IPS-15b (cell line): ENCODE data around the gene ARF3.
A peak's percentile ranks its signal among the peaks of the same experiment; 100 is the strongest.

Experiments
- H3K27me3 ChIP-seq: one replicate; pipeline ENCODE4 v1.6.1; 2013; ENCODE audit warnings: low read length; ENCODE audit not compliant: control insufficient read depth, insufficient read depth
- H3K36me3 ChIP-seq: one replicate; pipeline ENCODE4 v1.6.1; 2013; ENCODE audit warnings: low read length; ENCODE audit not compliant: control insufficient read depth, insufficient read depth
- H3K4me1 ChIP-seq: one replicate; pipeline ENCODE4 v1.6.1; 2013; ENCODE audit warnings: mild to moderate bottlenecking, low read length; ENCODE audit not compliant: control insufficient read depth, insufficient read depth
- H3K4me3 ChIP-seq: one replicate; pipeline ENCODE4 v1.5.1; 2013; ENCODE audit warnings: low read depth, low read length
- H3K9ac ChIP-seq: one replicate; pipeline ENCODE4 v1.6.1; 2013; ENCODE audit warnings: low read depth, mild to moderate bottlenecking, low read length
- H3K9me3 ChIP-seq: one replicate; pipeline ENCODE4 v1.6.1; 2013; ENCODE audit warnings: mild to moderate bottlenecking, low read length; ENCODE audit not compliant: control insufficient read depth, insufficient read depth

ARF3 gene

GRCh38 chr12:48907245-48907644, 50.0 kb downstream of the ARF3 start:
- no peaks in the 10 kb centered on the region for H3K4me1 ChIP-seq
- no peak overlapping the region for H3K4me3 ChIP-seq
- no peak overlapping the region for H3K9ac ChIP-seq

GRCh38 chr12:48903982-48904411, 53.3 kb downstream of the ARF3 start:
- H3K4me3 ChIP-seq, result peak overlapping the region; percentile 59
- H3K27me3 ChIP-seq, result peaks cover 3% of the 10 kb centered on the region
- H3K36me3 ChIP-seq, result no peaks in the 10 kb centered on the region
- H3K9ac ChIP-seq, result no peak overlapping the region
- no peaks in the 10 kb centered on the region for H3K4me1 ChIP-seq
- no peaks in the 10 kb centered on the region for H3K9me3 ChIP-seq

More at GRCh38 chr12:48907245-48907644, 50.0 kb downstream of the ARF3 start:
- Histone ChIP-seq H3K36me3 (no peaks in the 10 kb centered on the region), H3K9me3 (no peaks in the 10 kb centered on the region), H3K27me3 (peaks cover 3% of the 10 kb centered on the region)

GRCh38 chr12:48903363-48903981, 53.8 kb downstream of the ARF3 start:
- H3K27me3 ChIP-seq, result peaks cover 3% of the 10 kb centered on the region
- H3K9me3 ChIP-seq, result no peaks in the 10 kb centered on the region
- no peak overlapping the region for H3K4me3 ChIP-seq
- no peak overlapping the region for H3K9ac ChIP-seq
- no peaks in the 10 kb centered on the region for H3K36me3 ChIP-seq
- no peaks in the 10 kb centered on the region for H3K4me1 ChIP-seq

GRCh38 chr12:48901278-48901677, 56.0 kb downstream of the ARF3 start:
- no peak overlapping the region for H3K9ac ChIP-seq

GRCh38 chr12:48899651-48900050, 57.6 kb downstream of the ARF3 start:
- no peaks in the 10 kb centered on the region for H3K4me1 ChIP-seq
- no peak overlapping the region for H3K9ac ChIP-seq
- no peak overlapping the region for H3K4me3 ChIP-seq
- no peaks in the 10 kb centered on the region for H3K36me3 ChIP-seq
- peaks cover under 1% of the 10 kb centered on the region for H3K27me3 ChIP-seq
- no peaks in the 10 kb centered on the region for H3K9me3 ChIP-seq

More at GRCh38 chr12:48901278-48901677, 56.0 kb downstream of the ARF3 start:
- Histone ChIP-seq H3K36me3 (no peaks in the 10 kb centered on the region), H3K4me1 (no peaks in the 10 kb centered on the region), H3K4me3 (no peak overlapping the region), H3K27me3 (peaks cover 3% of the 10 kb centered on the region), H3K9me3 (no peaks in the 10 kb centered on the region)

- H3K27me3 ChIP-seq, result no peaks in the 10 kb centered on the region
- no peak overlapping the region for H3K4me3 ChIP-seq
- H3K9ac ChIP-seq, result no peak overlapping the region
- H3K4me1 ChIP-seq, result no peaks in the 10 kb centered on the region
- no peaks in the 10 kb centered on the region for H3K36me3 ChIP-seq
- H3K9me3 ChIP-seq, result no peaks in the 10 kb centered on the region
Observed at GRCh38 chr12:48894271-48894670, 63.0 kb downstream of the ARF3 start.

- H3K36me3 ChIP-seq, result no peaks in the 10 kb centered on the region
- no peaks in the 10 kb centered on the region for H3K4me1 ChIP-seq
- peak overlapping the region; percentile 24 for H3K9ac ChIP-seq
- H3K27me3 ChIP-seq, result no peaks in the 10 kb centered on the region
- H3K9me3 ChIP-seq, result no peaks in the 10 kb centered on the region
- H3K4me3 ChIP-seq, result peak overlapping the region; percentile 64
Observed at GRCh38 chr12:48890657-48891418, 66.4 kb downstream of the ARF3 start.

GRCh38 chr12:48889679-48890078, 67.6 kb downstream of the ARF3 start:
- no peaks in the 10 kb centered on the region for H3K36me3 ChIP-seq
- H3K27me3 ChIP-seq, result no peaks in the 10 kb centered on the region
- no peaks in the 10 kb centered on the region for H3K9me3 ChIP-seq
- no peaks in the 10 kb centered on the region for H3K4me1 ChIP-seq
- no peak overlapping the region for H3K9ac ChIP-seq
- H3K4me3 ChIP-seq, result no peak overlapping the region
